T follicular helper cell (primary cell): Measurements from ENCODE around the gene ADORA1.

Source experiments
- DNase-seq: peaks from one replicate; pipeline ENCODE4 v3.0.0-alpha.2; 2020; ENCODE audit warnings: low read depth

ADORA1 gene

GRCh38 chr1:203121186-203122015 is 6.1 kb upstream of the ADORA1 start:
- DNase-seq, result no peak

DNA sequence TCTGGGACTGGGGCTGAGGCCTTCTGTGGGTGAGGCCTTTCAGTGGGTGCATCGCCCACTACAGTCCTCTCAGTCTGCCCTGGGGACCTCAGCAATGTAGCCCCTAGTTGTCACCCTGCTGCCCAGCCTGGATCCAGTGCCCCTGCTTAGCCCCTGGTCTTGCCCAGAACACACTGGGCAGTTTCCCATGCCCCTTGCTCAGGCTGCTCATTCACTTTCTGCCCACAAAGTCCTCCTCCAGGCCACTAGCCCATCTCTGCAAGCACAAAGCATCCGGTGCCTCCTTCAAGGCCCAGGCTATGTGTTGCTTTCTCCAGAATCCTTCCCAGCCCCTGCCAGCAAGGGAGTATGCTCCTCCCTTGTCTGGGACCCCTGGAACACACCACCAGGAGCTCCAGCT is 5.4 kb upstream of the ADORA1 start:
- no peak for DNase-seq

- DNase-seq, result no peak
Observed at GRCh38 chr1:203124011-203124410, 3.5 kb upstream of the ADORA1 start.

DNA sequence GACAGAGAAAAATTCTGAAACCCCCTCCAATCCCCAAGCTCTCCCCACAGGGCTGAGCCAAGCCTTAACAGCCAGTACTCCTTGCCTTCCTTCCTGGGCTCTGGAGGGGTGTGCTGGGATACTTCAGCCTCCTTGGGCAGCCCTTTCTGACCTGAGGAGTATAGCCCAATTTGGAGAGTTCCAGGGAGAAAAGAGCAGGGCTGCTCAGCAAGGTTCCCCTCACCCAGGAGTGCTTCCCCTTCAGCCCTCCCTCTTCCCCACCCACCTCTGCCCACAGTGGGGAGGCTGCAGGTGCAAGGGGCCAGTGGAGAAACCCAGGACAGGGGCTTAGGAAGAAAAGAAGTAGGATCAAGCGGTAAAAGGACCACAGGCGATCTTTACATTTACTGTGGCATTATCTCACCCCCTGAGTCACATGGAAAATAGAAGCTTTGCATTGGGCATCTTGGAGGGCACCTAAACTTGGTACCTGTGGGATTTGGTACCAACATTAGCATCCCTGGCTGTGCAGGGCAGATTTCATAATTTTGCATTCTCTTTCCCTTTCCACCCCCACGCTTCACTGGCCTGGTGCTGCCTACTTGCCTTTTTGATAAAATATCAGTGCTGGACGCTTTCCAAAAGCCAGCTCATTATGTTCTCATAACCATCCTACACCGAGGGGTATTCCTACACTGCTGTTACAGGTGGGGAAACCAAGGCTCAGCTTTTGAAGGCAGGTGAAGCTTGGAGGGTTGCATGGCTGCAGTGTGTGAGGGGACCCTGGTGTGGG is 2.8 kb upstream of the ADORA1 start:
- no peak for DNase-seq

GRCh38 chr1:203126151-203126865 is 1.2 kb upstream of the ADORA1 start:
- no peak for DNase-seq

- DNase-seq, result no peak
Observed at GRCh38 chr1:203126866-203127665, 460 bp upstream of the ADORA1 start.

DNA sequence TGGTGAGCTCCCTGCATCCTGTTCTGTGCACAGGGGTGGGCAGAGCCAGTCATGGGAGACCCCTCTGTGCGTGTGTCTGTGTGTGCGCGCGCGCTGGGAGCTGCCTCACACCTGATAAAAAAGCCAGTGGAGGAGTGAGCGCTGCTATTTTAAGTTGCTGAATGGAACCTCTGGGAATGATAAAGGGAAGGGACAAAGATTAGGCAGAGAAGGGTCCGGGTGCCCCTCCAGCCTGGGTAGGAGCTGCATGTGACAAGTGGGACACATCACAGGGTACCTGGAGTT is 847 bp downstream of the ADORA1 start:
- DNase-seq, result no peak

- no peak for DNase-seq
Observed at GRCh38 chr1:203128716-203129500, 1.4 kb downstream of the ADORA1 start.

DNA sequence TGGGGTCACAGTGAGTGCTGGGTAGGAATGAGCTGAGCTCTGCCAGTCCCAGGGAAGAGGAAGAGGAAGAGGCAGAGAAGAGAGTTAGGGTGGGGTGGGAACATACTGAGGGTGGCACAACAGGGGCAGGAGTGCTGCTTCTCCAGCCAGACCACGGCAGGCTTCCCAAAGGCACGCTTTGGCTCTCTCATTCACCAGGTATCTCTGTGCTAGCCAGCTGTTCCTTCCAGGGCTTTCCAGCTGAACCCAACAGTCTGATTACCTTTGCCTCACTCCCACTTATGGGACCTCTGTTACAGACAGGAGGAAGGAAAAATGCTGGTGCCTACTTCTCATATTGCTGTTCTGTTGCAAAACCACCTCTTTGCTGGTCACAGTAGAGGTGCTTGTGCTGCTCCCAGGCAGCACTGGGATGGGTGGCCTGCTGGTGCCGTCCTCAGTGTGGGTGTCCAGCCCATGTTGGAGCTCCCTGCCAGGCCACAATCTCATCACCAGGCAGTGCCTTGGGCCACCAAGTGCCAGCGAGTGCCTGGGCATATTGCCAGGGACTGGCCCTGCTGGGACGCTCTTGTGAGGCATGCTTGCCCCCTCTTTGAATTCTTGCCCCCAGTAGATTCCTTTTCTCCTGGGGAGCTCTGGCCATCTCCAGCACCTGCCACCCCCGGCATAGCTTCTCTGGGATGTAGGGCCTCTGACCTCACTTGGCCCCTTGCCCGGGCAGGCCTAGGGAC is 2.1 kb downstream of the ADORA1 start:
- DNase-seq, result no peak

GRCh38 chr1:203130358-203130985 is 2.9 kb downstream of the ADORA1 start:
- no peak for DNase-seq

GRCh38 chr1:203131548-203132200 is 4.1 kb downstream of the ADORA1 start:
- no peak for DNase-seq

GRCh38 chr1:203133970-203134725 is 6.6 kb downstream of the ADORA1 start:
- no peak for DNase-seq

DNA sequence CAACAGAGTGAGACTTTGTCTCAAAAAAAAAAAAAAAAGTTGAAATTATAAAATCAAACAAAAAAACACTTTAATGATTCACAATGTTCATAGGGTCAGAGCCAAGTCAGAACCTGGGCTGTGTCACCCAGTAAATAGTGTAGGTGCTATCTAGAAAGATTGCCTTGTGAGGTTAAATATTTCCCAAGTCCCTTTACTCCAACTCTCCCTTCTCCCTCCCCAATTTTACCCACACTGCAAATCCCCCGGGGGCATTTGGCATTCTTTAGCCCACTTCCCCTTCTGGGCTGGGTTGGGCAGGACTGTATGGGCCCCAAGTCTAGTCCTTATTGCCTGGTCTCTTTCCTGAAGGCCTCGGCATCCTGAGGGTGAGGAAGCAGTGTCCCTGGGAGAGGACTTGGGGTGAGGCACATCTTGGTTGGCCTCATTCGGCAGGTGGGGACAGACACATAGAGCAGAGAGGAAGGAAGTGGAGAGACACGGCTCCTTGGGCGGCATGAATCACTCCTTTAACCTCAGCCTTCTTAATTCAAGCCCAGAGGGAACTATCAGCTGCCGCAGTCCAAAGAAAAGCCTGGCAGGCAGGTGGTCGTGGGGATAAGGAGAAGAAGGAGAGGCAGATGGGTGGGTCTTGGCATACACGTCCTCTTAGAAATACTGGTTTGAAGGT is 8.2 kb downstream of the ADORA1 start:
- no peak for DNase-seq

GRCh38 chr1:203136409-203137042 is 9.0 kb downstream of the ADORA1 start:
- no peak for DNase-seq

DNA sequence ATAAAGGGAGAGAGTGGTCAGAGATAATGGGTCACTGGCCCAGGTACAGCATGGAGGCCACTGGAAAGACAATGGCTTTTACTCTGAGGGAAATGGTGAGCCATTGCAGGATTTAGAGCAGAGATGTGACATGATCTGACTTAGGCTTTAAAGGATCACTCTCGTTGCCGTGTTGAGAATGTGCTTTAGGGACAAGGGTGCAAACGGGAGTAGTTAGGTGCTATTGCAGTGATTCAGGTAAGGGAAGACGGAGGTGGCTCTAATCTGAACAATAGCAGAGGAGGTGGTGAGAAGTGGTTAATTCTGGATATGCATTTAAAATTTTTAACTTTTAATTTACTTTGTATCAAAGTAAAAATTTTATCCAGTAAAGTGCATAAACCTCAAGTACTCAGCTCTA is 9.8 kb downstream of the ADORA1 start:
- no peak for DNase-seq

GRCh38 chr1:203138066-203138465 is 10.5 kb downstream of the ADORA1 start:
- no peak for DNase-seq

DNA sequence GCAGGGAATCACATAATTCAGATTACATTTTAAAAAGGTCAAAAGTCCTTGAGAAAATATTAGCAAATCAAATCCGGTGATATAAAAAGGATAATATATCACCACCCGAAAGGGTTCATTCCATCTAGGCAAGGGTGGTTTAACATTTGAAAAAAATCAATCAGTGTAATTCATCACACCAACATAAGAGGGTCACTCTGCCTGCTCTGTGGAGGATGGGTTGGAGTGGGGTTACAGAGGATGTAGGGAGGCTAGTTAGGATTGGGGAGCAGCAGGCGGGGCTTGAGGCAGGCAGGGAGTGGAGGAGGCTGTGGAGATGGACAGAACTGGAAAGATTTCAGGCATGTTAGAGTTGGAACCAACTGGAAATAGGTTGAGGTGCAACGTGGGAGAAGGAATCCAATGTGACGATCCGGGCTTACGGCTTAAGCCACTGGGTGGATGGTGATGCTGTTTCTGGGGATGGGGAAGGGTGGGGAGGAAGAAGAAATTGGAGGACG is 12.5 kb downstream of the ADORA1 start:
- no peak for DNase-seq
